HEK293T (cell line): ENCODE measurements around the gene JADE1.

Experiments used
- ARNT ChIP-seq: fragments of 450-650 bp; IDR thresholded peaks from 2 replicates; pipeline ENCODE4 v1.6.1; 2017; ENCODE audit warnings: mild to moderate bottlenecking
- BHLHE40 ChIP-seq: fragments of 450-650 bp; IDR thresholded peaks from 2 replicates; pipeline ENCODE4 v1.6.1; 2016; ENCODE audit warnings: mild to moderate bottlenecking, moderate library complexity, borderline replicate concordance
- FOXK2 ChIP-seq: fragments of 450-650 bp; IDR thresholded peaks from 2 replicates; pipeline ENCODE4 v1.6.1; 2016; ENCODE audit warnings: mild to moderate bottlenecking
- FOXM1 ChIP-seq: fragments of 450-650 bp; IDR thresholded peaks from 2 replicates; pipeline ENCODE4 v1.6.1; 2017; ENCODE audit warnings: mild to moderate bottlenecking, borderline replicate concordance
- HDGF ChIP-seq: fragments of 450-650 bp; IDR thresholded peaks from 2 replicates; pipeline ENCODE4 v1.6.1; 2017; ENCODE audit warnings: antibody characterized with exemption, borderline replicate concordance
- LEF1 ChIP-seq: fragments of 450-650 bp; IDR thresholded peaks from 2 replicates; pipeline ENCODE4 v1.6.1; 2017; ENCODE audit warnings: mild to moderate bottlenecking, borderline replicate concordance
- SUZ12 ChIP-seq: fragments of 450-650 bp; IDR thresholded peaks from 2 replicates; pipeline ENCODE4 v1.6.1; 2016; ENCODE audit warnings: mild to moderate bottlenecking
- TARDBP ChIP-seq: fragments of 450-650 bp; IDR thresholded peaks from 2 replicates; pipeline ENCODE4 v1.6.1; 2016

GRCh38 chr4:128865132-128865531 is 55.6 kb downstream of the JADE1 start:
- TF ChIP-seq FOXM1 = no peak
- no peak for TF ChIP-seq ARNT
- no peak for TF ChIP-seq TARDBP
- no peak for TF ChIP-seq LEF1
- TF ChIP-seq SUZ12 = no peak
- TF ChIP-seq BHLHE40 = no peak
- no peak for TF ChIP-seq FOXK2
- no peak for TF ChIP-seq HDGF
